ENCODE measurements around the gene F2.

Gene F2

GRCh38 chr11:46733234-46733633 is 14.2 kb downstream of the F2 start:
- Histone ChIP-seq H3K4me3 (no peak overlapping the region), H3K27ac (no peak overlapping the region)
- TF ChIP-seq CTCF (IDR thresholded peaks at IDR 0.05): no peak
- no peak for DNase-seq (ENCODE audit: low spot score)

DNA sequence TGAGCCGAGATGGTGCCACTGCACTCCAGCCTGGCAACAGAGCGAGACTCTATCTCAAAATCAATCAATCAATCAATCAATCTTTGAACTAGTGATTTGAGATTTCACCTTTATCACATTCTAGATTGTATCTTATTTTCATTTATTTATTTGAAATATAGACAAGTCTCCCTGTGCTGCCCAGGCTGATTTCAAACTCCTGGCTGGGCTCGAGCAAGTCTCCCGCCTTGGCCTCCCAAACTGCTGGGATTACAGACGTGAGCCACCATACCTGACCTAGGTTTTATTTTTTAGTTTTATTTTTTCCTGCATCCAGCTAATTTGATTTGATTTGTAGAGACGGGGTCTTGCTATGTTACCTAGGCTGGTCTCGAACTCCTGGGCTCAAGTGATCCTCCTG is 17.1 kb downstream of the F2 start:
- no peak overlapping the region for H3K4me3 ChIP-seq
- TF ChIP-seq CTCF (IDR thresholded peaks at IDR 0.05): no peak
- DNase-seq (ENCODE audit: low spot score): no peak
- H3K27ac ChIP-seq: no peak overlapping the region

DNA sequence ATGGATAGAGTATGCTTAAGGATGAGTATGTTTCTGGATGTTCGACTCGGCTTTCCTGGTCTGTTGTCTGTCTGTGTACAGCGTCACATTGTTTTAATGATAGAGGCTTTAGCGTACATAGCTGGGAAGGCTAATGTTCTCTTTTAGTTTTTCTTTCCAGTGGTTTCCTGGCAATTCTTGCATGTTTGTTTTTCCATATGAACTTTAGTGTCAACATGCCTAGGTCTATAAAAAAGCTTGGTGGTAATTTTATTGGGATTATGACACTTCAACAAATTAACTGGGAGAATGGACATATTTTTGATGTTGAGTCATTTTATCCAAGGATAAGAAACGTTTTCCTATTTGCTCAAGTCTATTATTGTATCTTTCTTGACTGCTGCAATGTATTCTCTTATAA is 17.6 kb downstream of the F2 start:
- TF ChIP-seq CTCF (IDR thresholded peaks at IDR 0.05): no peak
- no peak overlapping the region for H3K4me3 ChIP-seq
- no peak overlapping the region for H3K27ac ChIP-seq
- DNase-seq (ENCODE audit: low spot score): no peak

- Histone ChIP-seq H3K27ac (no peak overlapping the region), H3K4me3 (no peak overlapping the region)
- TF ChIP-seq CTCF (IDR thresholded peaks at IDR 0.05): no peak
- no peak for DNase-seq (ENCODE audit: low spot score)
These were observed 18.7 kb downstream of the F2 start for GRCh38 chr11:46737699-46738098.

DNA sequence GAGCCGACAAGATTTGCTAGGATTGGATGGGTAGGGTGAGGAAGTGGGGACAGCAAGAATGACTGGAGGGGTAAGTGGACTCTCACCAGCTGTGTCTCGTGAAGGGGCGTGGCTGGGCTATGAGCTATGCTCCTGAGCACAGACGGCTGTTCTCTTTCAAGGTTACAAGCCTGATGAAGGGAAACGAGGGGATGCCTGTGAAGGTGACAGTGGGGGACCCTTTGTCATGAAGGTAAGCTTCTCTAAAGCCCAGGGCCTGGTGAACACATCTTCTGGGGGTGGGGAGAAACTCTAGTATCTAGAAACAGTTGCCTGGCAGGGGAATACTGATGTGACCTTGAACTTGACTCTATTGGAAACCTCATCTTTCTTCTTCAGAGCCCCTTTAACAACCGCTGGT is 19.9 kb downstream of the F2 start:
- TF ChIP-seq CTCF (IDR thresholded peaks at IDR 0.05): no peak

DNA sequence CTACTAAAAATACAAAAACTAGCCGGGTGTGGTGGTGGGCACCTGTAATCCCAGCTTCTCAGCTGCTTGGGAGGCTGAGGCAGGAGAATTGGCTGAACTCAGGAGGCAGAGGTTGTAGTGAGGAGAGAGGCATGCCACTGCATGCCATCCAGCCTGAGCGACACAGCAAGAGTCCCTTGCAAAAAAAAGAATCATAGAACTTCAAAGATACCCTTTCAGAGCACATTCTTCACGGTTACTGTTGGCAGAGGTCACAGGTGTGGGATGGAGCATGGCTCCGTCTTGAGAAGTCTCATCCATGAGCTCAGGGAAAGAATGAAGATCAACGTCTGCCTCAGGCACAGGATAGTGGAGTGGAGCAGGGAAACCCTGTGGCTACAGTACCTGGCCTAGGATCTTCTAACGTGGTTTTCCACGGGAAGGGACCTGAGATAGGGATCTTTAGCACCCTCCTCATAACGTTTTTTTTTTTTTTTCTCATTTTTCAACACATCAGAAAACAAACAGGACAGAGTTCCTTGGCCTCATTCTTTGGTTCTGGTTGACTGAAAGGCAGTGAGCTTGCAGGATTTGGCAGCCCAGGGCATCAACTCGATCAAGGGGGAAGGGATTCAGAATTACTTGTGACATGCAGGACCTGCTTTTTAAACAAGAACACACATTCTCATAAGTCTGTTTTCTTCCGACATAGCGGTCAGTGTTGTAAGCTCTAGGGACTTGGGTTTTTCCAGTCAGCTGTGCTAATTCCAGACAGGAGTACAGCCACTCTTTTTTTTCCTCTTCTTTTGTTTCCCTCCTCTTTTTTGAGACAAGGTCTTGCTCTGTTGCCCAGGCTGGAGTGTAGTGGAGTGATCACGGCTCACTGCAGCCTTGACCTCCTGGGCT is 22.8 kb downstream of the F2 start:
- no peak for DNase-seq (ENCODE audit: low spot score)
- TF ChIP-seq CTCF (IDR thresholded peaks at IDR 0.05): no peak
- no peak overlapping the region for H3K4me3 ChIP-seq
- no peak overlapping the region for H3K27ac ChIP-seq

More for the DNA sequence above, 19.9 kb downstream of the F2 start:
- H3K4me3 ChIP-seq: no peak overlapping the region
- no peak overlapping the region for H3K27ac ChIP-seq
- DNase-seq (ENCODE audit: low spot score): no peak

GRCh38 chr11:46743043-46743442 is 24.0 kb downstream of the F2 start:
- Histone ChIP-seq H3K27ac (no peak overlapping the region), H3K4me3 (no peak overlapping the region)
- no peak for TF ChIP-seq CTCF (IDR thresholded peaks at IDR 0.05)
- no peak for DNase-seq (ENCODE audit: low spot score)
